Calu3 (cell line): Measurements from ENCODE around the gene PSMD8. TPM values are rescaled to one million over a fixed set of nuclear protein-coding genes. Genes with fewer than 3 reads are reported as not detected.
A peak's percentile ranks its signal among the peaks of the same experiment; 100 is the strongest.
"Not testable (repeated sequence)": the region's sequence is repeated elsewhere in the genome, so short reads cannot be mapped to it uniquely, and the experiment has no call there.

Source experiments
- BruUV-seq: library from RNA; stranded (reverse); fragments of 400-500 nt; replicated peaks from 2 replicates; lab custom pipeline; 2021; lab: Mats Ljungman, UMichigan
- CTCF ChIA-PET: fragments of 300-600 bp; sonication (Branson Sonifier 250); formaldehyde crosslinking; loops from one replicate; lab custom pipeline; 2022; ENCODE audit warnings: antibody characterized with exemption; lab: Charles Lee
- DNase-seq: peaks from one replicate; pipeline ENCODE4 v3.0.0; 2022
- H3K27ac Mint-ChIP-seq: one replicate; pipeline ENCODE4 v1.8.0; 2022; ENCODE audit warnings: mixed read lengths; ENCODE audit not compliant: unreplicated experiment
- H3K27me3 Mint-ChIP-seq: one replicate; pipeline ENCODE4 v1.8.0; 2022; ENCODE audit warnings: mixed read lengths; ENCODE audit not compliant: unreplicated experiment
- H3K36me3 Mint-ChIP-seq: one replicate; pipeline ENCODE4 v1.8.0; 2022; ENCODE audit warnings: mild to moderate bottlenecking, moderate library complexity, mixed read lengths; ENCODE audit not compliant: insufficient read depth, unreplicated experiment
- H3K4me1 Mint-ChIP-seq: one replicate; pipeline ENCODE4 v1.8.0; 2022; ENCODE audit warnings: mild to moderate bottlenecking, low read depth, mixed read lengths; ENCODE audit not compliant: unreplicated experiment
- H3K4me3 Mint-ChIP-seq: one replicate; pipeline ENCODE4 v1.8.0; 2022; ENCODE audit warnings: mild to moderate bottlenecking, low read depth, moderate library complexity, mixed read lengths; ENCODE audit not compliant: unreplicated experiment
- H3K9me3 Mint-ChIP-seq: one replicate; pipeline ENCODE4 v1.8.0; 2022; ENCODE audit warnings: low read depth, mixed read lengths; ENCODE audit not compliant: unreplicated experiment
- CTCF ChIP-seq: fragments of 200-600 bp; IDR thresholded peaks from one replicate; pipeline ENCODE4 v1.8.0; 2022; ENCODE audit warnings: antibody characterized with exemption; ENCODE audit not compliant: unreplicated experiment
- intact Hi-C: fragments of 100-400 bp; cut with micrococcal nuclease; formaldehyde crosslinking; loops from one replicate; pipeline ENCODE4 v1.10.0; 2022; ENCODE audit not compliant: unreplicated experiment
- total RNA-seq: library from RNA; stranded (reverse); gene quantifications from 2 replicates; pipeline ENCODE4 v1.2.3, GENCODE V29; 2022

Gene PSMD8
- total RNA-seq, 1 experiment from 2014 or later = 233 TPM

- H3K4me1 Mint-ChIP-seq = peaks cover 11% of the 10 kb centered on the region
- peaks cover 65% of the 10 kb centered on the region for H3K27me3 Mint-ChIP-seq
- no peak overlapping the region for H3K27ac Mint-ChIP-seq
- H3K9me3 Mint-ChIP-seq = no peaks in the 10 kb centered on the region
- no TSS peak for BruUV-seq
- TF ChIP-seq CTCF = no peak
- H3K36me3 Mint-ChIP-seq = peaks cover 28% of the 10 kb centered on the region
- H3K4me3 Mint-ChIP-seq = peak overlapping the region; percentile 76
- intact Hi-C loops = no loop called here
- DNase-seq = no peak
- CTCF ChIA-PET = no interaction called here
These were observed 14.0 kb upstream of the PSMD8 start for GRCh38 chr19:38360351-38360750.

- peak overlapping the region; percentile 29 for H3K27ac Mint-ChIP-seq
- intact Hi-C loops = no loop called here
- peaks cover 63% of the 10 kb centered on the region for H3K27me3 Mint-ChIP-seq
These were observed 13.3 kb upstream of the PSMD8 start for GRCh38 chr19:38360839-38361631.

GRCh38 chr19:38361633-38362075, 12.7 kb upstream of the PSMD8 start:
- DNase-seq = peak; percentile 88
- intact Hi-C loops = no loop called here
- BruUV-seq = no TSS peak
- CTCF ChIA-PET = interaction anchor here (0.5 to 2.1 kb wide), 3 partner anchors 13 to 103 kb away, joined by 4 to 12 read pairs (median 10); partner anchors contain the start of genes CATSPERG and PSMD8
- Mint-ChIP-seq H3K36me3 (peaks cover 28% of the 10 kb centered on the region), H3K4me1 (peaks cover 11% of the 10 kb centered on the region), H3K4me3 (peak overlapping the region; percentile 76), H3K27ac (peak overlapping the region; percentile 29), H3K9me3 (no peaks in the 10 kb centered on the region), H3K27me3 (peaks cover 63% of the 10 kb centered on the region)
- peak; percentile 27 for TF ChIP-seq CTCF

More at GRCh38 chr19:38360839-38361631, 13.3 kb upstream of the PSMD8 start:
- H3K4me1 Mint-ChIP-seq = peaks cover 11% of the 10 kb centered on the region
- H3K36me3 Mint-ChIP-seq = peaks cover 28% of the 10 kb centered on the region
- CTCF ChIA-PET = interaction anchor here (0.5 to 2.1 kb wide), 2 partner anchors 13 to 102 kb away, joined by 10 to 12 read pairs; partner anchors contain the start of gene PSMD8
- H3K4me3 Mint-ChIP-seq = peak overlapping the region; percentile 76
- TF ChIP-seq CTCF = no peak
- BruUV-seq = no TSS peak
- DNase-seq = no peak
- no peaks in the 10 kb centered on the region for H3K9me3 Mint-ChIP-seq

GRCh38 chr19:38362076-38362945, 12.1 kb upstream of the PSMD8 start:
- BruUV-seq = no TSS peak
- TF ChIP-seq CTCF = no peak
- peak overlapping the region; percentile 29 for H3K27ac Mint-ChIP-seq
- peaks cover 28% of the 10 kb centered on the region for H3K36me3 Mint-ChIP-seq
- intact Hi-C loops = no loop called here
- no peaks in the 10 kb centered on the region for H3K9me3 Mint-ChIP-seq
- peak; percentile 81 for DNase-seq
- peaks cover 63% of the 10 kb centered on the region for H3K27me3 Mint-ChIP-seq
- CTCF ChIA-PET = interaction anchor here (0.9 to 2.1 kb wide), 2 partner anchors 12 to 26 kb away, joined by 4 to 12 read pairs; partner anchors contain the start of genes CATSPERG and PSMD8
- H3K4me3 Mint-ChIP-seq = peak overlapping the region; percentile 76
- H3K4me1 Mint-ChIP-seq = peaks cover 11% of the 10 kb centered on the region

- BruUV-seq, DNase-seq, H3K9me3 Mint-ChIP-seq, intact Hi-C loops, H3K27ac Mint-ChIP-seq: not testable (repeated sequence)
- Mint-ChIP-seq H3K36me3 (peaks cover 28% of the 10 kb centered on the region), H3K4me3 (peak overlapping the region; percentile 76), H3K4me1 (peaks cover 11% of the 10 kb centered on the region), H3K27me3 (peaks cover 63% of the 10 kb centered on the region)
- CTCF ChIA-PET = interaction anchor here (2.1 kb wide), 1 partner anchor 11 kb away, joined by 12 read pairs; the partner anchor contains the start of gene PSMD8
These were observed 11.3 kb upstream of the PSMD8 start for GRCh38 chr19:38362946-38363688.
